ENCODE measurements around the gene OR2L8.

DNA sequence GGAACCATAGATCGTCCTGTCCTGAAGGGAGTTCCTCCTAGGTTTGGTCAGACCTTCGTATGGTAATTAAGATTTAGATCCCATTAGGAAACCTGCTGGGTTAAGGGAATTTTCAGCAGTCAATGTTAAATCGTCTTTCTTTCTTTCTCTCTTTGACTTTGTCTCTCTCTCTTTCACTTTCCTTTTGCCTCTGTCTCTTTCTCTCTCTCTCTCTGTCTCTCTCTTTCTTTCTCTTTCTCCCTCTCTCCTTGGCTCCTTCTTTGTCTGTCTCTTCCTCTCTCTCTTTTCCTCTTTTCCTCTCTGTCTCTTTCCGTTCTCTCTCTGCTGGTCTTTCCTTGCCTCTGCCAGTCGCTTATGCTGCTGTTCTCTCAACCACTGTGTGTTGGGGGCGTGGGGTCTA lies 44.5 kb upstream of the OR2L8 start:
- TF ChIP-seq, protein P1, sequence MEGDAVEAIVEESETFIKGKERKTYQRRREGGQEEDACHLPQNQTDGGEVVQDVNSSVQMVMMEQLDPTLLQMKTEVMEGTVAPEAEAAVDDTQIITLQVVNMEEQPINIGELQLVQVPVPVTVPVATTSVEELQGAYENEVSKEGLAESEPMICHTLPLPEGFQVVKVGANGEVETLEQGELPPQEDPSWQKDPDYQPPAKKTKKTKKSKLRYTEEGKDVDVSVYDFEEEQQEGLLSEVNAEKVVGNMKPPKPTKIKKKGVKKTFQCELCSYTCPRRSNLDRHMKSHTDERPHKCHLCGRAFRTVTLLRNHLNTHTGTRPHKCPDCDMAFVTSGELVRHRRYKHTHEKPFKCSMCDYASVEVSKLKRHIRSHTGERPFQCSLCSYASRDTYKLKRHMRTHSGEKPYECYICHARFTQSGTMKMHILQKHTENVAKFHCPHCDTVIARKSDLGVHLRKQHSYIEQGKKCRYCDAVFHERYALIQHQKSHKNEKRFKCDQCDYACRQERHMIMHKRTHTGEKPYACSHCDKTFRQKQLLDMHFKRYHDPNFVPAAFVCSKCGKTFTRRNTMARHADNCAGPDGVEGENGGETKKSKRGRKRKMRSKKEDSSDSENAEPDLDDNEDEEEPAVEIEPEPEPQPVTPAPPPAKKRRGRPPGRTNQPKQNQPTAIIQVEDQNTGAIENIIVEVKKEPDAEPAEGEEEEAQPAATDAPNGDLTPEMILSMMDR (IDR thresholded peaks at IDR 0.05; ENCODE audit: low read depth, low read length, poor library complexity, severe bottlenecking) = no peak
- no peak for TF ChIP-seq EZH2phosphoT487 (IDR thresholded peaks at IDR 0.05; ENCODE audit: borderline replicate concordance, low read length)
